HG03103 (cell line): ENCODE results near the gene SYNPO2.
"Not testable (repeated sequence)": the region's sequence is repeated elsewhere in the genome, so short reads cannot be mapped to it uniquely, and the experiment has no call there.

Experiments used
- ATAC-seq: cut with Tn5 transposase; IDR thresholded peaks from one replicate; pipeline ENCODE4 v1.9.1; 2021; ENCODE audit warnings: low read depth; ENCODE audit not compliant: unreplicated experiment

Gene SYNPO2

DNA sequence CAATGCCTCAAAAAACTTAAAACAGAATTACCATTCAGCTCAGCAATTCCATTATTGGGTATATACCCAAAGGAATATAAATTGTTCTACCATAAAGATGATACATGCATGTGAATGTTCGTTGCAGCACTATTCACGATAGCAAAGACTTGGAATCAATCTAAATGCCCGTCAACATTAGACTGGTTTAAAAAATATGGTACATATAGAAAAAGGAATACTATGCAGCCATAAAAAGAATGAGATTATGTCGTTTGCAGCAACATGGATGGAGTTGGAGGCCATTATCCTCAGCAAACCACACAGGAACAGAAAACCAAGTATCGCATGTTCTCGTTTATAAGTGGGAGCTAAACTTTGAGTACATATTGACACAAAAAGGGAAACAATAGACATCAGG, 10.9 kb upstream of the SYNPO2 start:
- ATAC-seq = no peak

GRCh38 chr4:118878507-118878906, 10.1 kb upstream of the SYNPO2 start:
- ATAC-seq = not testable (repeated sequence)

- no peak for ATAC-seq
These were observed 9.2 kb upstream of the SYNPO2 start for GRCh38 chr4:118879409-118879808.

- ATAC-seq = no peak
These were observed 7.0 kb upstream of the SYNPO2 start for GRCh38 chr4:118881512-118882146.

DNA sequence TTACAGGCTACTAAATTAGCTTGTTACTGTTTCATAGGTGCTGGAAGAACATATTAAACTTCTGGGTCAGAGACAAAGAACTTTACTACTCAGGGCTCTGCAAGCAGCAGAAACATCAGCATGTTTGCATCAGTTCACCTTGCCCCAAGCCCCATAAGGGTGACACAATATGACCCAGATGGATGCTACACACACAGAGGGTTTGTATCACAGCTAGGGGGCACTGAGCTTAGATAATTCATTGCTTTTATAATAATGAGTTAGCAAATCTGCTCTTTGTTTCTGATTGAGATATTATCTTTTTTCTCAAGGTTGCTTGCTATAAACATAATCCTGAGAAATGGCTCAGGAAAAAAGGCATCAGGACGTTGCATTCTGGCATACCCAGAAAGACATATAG, 4.8 kb upstream of the SYNPO2 start:
- no peak for ATAC-seq

DNA sequence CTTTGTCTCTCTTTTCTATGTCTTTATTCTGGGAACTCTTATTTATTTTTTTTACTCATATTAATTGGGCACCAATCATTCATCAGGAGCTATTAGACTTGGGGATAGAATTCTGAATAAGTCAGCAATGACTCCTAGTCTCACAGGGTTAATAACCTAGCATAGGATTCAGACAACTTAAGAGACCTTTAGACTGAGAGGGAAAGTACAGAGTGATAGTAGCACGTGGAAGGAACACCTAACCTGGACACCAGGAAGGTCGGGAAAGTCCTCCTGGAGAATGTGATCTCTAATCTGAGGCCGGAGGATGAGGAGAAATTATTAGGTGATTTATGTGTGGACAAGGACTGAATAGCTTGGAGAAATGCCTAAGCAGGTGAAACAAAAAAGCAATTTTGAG, 3.9 kb upstream of the SYNPO2 start:
- ATAC-seq = no peak

- ATAC-seq = no peak
These were observed 648 bp downstream of the SYNPO2 start for GRCh38 chr4:118889312-118889691.

GRCh38 chr4:118894034-118894433, 5.4 kb downstream of the SYNPO2 start:
- no peak for ATAC-seq

DNA sequence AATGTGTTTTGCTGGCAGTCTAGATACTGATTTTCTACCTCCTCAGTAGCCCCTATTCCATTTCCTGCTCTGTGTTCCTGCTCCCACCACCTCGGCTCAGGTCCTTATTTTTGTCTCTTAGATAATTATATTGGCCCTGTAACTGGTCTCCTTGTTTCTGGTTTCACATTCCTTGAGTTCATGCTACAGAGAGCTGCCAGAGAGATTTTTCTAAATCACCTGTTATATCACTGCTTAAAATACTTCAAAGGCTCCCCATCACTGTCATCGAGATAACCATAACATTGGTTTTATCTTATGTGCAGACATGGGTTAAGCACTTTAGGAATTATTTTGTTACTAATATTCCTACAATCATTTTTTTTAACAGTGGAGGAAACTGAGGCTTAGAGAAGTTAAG, 9.6 kb downstream of the SYNPO2 start:
- no peak for ATAC-seq

DNA sequence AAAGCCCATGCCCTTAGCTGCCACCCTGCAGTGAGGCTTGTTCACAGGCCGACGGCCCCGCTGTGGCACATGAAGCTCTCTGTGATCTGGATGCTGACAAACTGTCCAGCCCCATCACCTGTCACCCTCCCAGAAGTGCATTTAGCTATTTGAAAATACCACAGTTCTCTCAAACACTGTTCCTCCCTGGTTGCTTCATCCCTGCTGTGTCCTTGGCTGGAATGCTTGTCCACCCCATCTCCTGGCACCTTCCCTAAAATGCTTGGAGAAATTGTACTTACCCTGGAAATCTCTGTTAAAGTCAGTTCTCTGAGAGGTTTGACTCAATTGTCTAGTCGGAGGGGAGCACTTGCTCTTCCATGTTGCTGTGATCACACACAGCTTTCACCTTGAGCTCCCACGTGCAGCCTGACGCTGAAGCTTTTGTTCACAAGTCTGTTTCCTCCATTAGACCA, 10.1 kb downstream of the SYNPO2 start:
- no peak for ATAC-seq

DNA sequence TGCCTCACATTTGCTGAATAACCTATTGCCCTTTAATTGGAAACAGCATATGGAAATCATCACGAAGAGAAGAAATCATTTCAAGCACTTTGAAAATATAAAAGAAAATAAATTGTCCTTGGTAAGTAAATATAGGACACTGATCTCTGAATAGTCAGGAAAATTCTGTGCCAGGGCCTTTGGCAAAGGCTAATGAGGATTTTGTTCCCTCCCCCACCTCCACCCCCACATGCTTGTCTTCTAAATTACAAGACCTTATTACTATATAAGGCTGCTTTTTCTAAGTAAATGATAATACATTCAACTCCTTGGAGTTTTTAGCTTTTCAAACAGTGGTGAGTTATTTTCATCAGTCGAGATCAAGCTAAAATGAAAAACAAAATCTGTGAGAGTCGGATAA, 15.8 kb downstream of the SYNPO2 start:
- ATAC-seq = no peak

DNA sequence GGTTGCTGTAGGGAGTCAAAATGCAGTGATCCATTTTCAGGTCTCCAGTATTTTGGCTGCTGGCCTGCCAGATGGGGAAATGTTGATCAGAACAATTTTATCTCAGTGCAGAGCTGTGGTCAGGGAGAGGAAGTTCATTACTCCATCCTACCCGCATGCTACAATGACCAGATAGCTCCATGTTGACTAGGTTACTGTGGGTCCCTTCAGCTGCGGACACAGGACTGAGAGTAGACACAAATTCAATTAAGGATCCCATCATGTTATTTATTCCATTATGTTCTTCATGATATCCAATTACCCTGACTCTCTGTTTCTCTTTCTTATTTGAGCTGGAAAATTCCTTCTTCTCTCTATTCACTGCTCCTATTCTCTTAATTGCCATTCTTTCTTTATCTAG, 16.3 kb downstream of the SYNPO2 start:
- no peak for ATAC-seq

GRCh38 chr4:118905566-118905965, 16.9 kb downstream of the SYNPO2 start:
- ATAC-seq = no peak

DNA sequence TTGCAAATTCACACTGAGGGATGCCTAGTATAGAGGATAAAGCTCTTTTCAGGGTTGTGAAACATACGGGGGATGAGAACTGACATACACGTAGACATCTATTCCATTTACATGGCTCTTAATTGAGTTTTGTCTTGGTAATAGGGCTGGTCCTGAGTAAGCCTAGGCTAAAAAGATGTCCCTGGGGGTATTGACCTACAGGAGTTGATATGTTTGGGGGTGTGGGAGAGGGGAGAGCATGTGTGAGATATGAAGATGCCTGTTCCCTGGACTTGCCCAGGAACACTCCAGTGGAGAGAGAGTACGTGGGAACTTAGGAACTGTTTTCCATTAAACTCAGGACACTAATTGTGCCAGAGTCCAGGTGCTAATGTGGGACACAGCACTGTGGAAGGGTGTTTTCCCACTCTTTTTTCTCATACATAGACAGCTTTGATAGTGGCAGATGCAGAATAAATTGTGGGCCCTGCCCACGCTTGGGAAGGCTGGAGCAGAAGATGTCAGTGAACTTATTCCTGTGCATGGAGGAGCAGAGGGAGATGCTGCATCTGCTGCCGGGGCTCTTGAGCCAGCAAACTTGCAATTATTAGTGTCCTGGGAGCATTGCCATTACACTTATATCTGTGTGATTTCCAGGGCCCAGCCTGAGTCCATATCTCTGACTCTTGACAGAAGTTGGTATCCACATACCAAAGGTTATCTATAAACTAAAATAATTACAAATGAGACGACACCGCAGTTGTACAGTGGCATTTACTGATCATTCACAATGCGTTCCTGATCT, 20.7 kb downstream of the SYNPO2 start:
- ATAC-seq = no peak

DNA sequence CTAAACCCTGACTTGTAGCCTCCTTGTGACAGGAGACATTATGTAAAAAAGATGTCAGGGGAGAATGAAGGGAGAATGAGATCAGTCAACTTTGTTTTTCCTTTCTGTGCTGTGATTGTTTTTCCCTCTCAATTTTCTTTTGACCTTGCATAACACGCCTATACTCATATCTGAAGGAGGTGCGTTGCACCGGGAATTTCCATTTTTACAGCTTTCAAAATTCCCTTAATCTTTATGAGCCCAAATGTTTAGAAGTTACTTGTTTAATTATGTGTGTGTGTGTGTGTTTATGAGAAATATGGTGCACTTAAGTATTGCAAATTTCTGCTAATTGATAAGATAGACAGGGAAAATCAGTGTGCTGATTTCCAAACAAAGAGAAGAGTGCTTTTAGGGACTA, 21.6 kb downstream of the SYNPO2 start:
- no peak for ATAC-seq

- no peak for ATAC-seq
These were observed 22.6 kb downstream of the SYNPO2 start for GRCh38 chr4:118911238-118911703.

DNA sequence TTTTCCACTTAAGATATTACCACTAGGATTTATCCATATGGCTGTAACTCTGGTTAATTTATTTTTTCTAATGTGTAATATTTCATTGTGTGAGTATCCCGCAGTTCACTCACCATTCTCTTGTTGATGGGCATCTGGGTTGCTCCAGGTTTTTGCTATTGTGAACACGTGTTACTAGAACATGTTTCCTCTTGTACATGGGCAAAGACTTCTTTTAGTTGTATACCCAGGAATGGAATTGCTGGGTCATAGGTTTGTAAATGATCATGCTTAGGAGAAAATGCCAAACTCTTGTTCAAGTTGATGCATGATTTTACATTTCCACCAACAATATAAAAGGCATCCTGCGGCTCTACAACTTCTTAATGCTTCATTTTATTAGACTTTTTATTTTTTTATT, 26.8 kb downstream of the SYNPO2 start:
- ATAC-seq = no peak

DNA sequence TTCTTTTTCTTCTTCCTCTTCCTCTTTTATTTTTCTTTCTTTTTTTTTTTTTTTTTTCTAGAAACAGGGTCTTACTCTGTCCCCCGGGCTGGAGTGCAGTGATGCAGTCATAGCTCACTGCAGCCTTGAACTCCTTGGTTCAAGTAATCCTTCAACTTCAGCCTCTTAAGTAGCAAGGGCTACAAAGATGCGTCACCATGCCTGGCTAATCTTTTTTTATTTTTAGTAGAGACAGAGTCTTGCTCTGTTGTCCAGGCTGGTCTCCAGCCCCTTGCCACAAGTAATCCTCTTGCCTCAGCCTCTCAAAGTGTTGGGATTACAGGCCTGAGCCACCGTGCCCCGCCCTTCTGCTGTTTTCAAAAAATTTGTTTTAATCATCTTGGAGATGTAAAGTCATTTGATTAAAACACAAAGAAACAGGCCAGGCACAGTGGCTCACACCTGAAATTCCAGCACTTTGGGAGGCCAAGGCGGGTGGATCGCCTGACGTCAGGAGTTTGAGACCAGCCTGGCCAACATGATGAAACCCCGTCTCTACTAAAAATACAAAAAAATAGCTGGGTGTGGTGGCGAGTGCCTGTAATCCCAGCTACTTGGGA, 28.1 kb downstream of the SYNPO2 start:
- ATAC-seq = no peak

- ATAC-seq = no peak
These were observed 28.9 kb downstream of the SYNPO2 start for GRCh38 chr4:118917582-118917981.

GRCh38 chr4:118918388-118918787, 29.7 kb downstream of the SYNPO2 start:
- ATAC-seq = no peak

- no peak for ATAC-seq
These were observed 31.6 kb downstream of the SYNPO2 start for GRCh38 chr4:118920247-118920646.

GRCh38 chr4:118921786-118922185, 33.1 kb downstream of the SYNPO2 start:
- no peak for ATAC-seq
